Activated CD8-positive, alpha-beta memory T cell treated with anti-CD3 and anti-CD28 coated beads for 36 hours (primary cell): ENCODE results near the gene MTHFD1L. TPM values are rescaled to one million over a fixed set of nuclear protein-coding genes. Genes with fewer than 3 reads are reported as not detected.
"Not testable (repeated sequence)": the region's sequence is repeated elsewhere in the genome, so short reads cannot be mapped to it uniquely, and the experiment has no call there.

ENCODE experiments used
- CTCF ChIA-PET: fragments of 350-600 bp; sonication (Branson Sonifier 250); formaldehyde crosslinking; loops from one replicate; lab custom pipeline; 2021; ENCODE audit warnings: antibody characterized with exemption; lab: Charles Lee
- POLR2A ChIA-PET: fragments of 350-600 bp; sonication (Branson Sonifier 250); formaldehyde crosslinking; loops from one replicate; lab custom pipeline; 2021; ENCODE audit warnings: antibody characterized with exemption; lab: Charles Lee
- total RNA-seq, 2 experiments: library from RNA; stranded (reverse); gene quantifications; one replicate each; pipeline ENCODE4 v1.2.3, GENCODE V29; 2021

Gene MTHFD1L
- 100 to 1,000 TPM; 141 to 145 TPM for total RNA-seq

- ChIA-PET POLR2A (interaction anchor here (0.6 to 0.9 kb wide), 3 partner anchors 64 to 1266 kb away, joined by 3 to 4 read pairs (median 3); no protein-coding TSS in a partner anchor), CTCF (interaction anchor here (0.8 to 1.7 kb wide), 7 partner anchors 9 to 453 kb away, joined by 3 to 7 read pairs (median 4); no protein-coding TSS in a partner anchor)
Observed at GRCh38 chr6:150865406-150866146, at the start of gene MTHFD1L. MTHFD1L (plus strand) TSS chr6:150865702; CDS start chr6:150865823, 121 bp downstream.

- CTCF ChIA-PET: interaction anchor here (0.7 to 3.7 kb wide), 4 partner anchors 306 to 736 kb away, joined by 3 to 23 read pairs (median 4); no protein-coding TSS in a partner anchor
- POLR2A ChIA-PET: not testable (repeated sequence)
Observed at GRCh38 chr6:150816554-150816953, 48.9 kb upstream of the MTHFD1L start.

GRCh38 chr6:150822932-150823331, 42.6 kb upstream of the MTHFD1L start:
- CTCF ChIA-PET: no interaction called here
- POLR2A ChIA-PET: no interaction called here

- CTCF ChIA-PET: no interaction called here
Observed at GRCh38 chr6:150826788-150827187, 38.7 kb upstream of the MTHFD1L start.

GRCh38 chr6:150828107-150828506, 37.4 kb upstream of the MTHFD1L start:
- CTCF ChIA-PET, POLR2A ChIA-PET: not testable (repeated sequence)

More at GRCh38 chr6:150826788-150827187, 38.7 kb upstream of the MTHFD1L start:
- POLR2A ChIA-PET: no interaction called here

- CTCF ChIA-PET: interaction anchor here (0.6 kb wide), 1 partner anchor 758 kb away, joined by 3 read pairs; no protein-coding TSS in a partner anchor
- POLR2A ChIA-PET: no interaction called here
Observed at GRCh38 chr6:150830439-150831165, 34.9 kb upstream of the MTHFD1L start.

- CTCF ChIA-PET: no interaction called here
- POLR2A ChIA-PET: no interaction called here
Observed at GRCh38 chr6:150831577-150831976, 33.9 kb upstream of the MTHFD1L start.

GRCh38 chr6:150835620-150836019, 29.9 kb upstream of the MTHFD1L start:
- ChIA-PET POLR2A (no interaction called here), CTCF (interaction anchor here (1.8 kb wide), 1 partner anchor 30 kb away, joined by 4 read pairs; the partner anchor contains the start of gene MTHFD1L)

- POLR2A ChIA-PET: no interaction called here
- CTCF ChIA-PET: no interaction called here
Observed at GRCh38 chr6:150840185-150840584, 25.3 kb upstream of the MTHFD1L start.

GRCh38 chr6:150841189-150841588, 24.3 kb upstream of the MTHFD1L start:
- ChIA-PET CTCF (no interaction called here), POLR2A (no interaction called here)

GRCh38 chr6:150841697-150842096, 23.8 kb upstream of the MTHFD1L start:
- CTCF ChIA-PET: no interaction called here
- POLR2A ChIA-PET: no interaction called here

- ChIA-PET CTCF (no interaction called here), POLR2A (no interaction called here)
Observed at GRCh38 chr6:150844371-150844770, 21.1 kb upstream of the MTHFD1L start.

GRCh38 chr6:150846641-150847040, 18.9 kb upstream of the MTHFD1L start:
- CTCF ChIA-PET: no interaction called here
- POLR2A ChIA-PET: no interaction called here

GRCh38 chr6:150848400-150848799, 17.1 kb upstream of the MTHFD1L start:
- ChIA-PET POLR2A (no interaction called here), CTCF (no interaction called here)

GRCh38 chr6:150854392-150854791, 11.1 kb upstream of the MTHFD1L start:
- POLR2A ChIA-PET, CTCF ChIA-PET: not testable (repeated sequence)

- CTCF ChIA-PET, POLR2A ChIA-PET: not testable (repeated sequence)
Observed at GRCh38 chr6:150855171-150855570, 10.3 kb upstream of the MTHFD1L start.

- ChIA-PET POLR2A (no interaction called here), CTCF (interaction anchor here (0.7 kb wide), 1 partner anchor 481 kb away, joined by 3 read pairs; no protein-coding TSS in a partner anchor)
Observed at GRCh38 chr6:150857062-150857944, 8.2 kb upstream of the MTHFD1L start.

- CTCF ChIA-PET: interaction anchor here (0.7 kb wide), 1 partner anchor 480 kb away, joined by 3 read pairs; no protein-coding TSS in a partner anchor
- POLR2A ChIA-PET: no interaction called here
Observed at GRCh38 chr6:150857945-150858308, 7.6 kb upstream of the MTHFD1L start.

- POLR2A ChIA-PET, CTCF ChIA-PET: not testable (repeated sequence)
Observed at GRCh38 chr6:150861448-150862168, 3.9 kb upstream of the MTHFD1L start.
